HG03558 (cell line): Measurements from ENCODE around the gene BCAS3.
"Not testable (repeated sequence)": the region's sequence is repeated elsewhere in the genome, so short reads cannot be mapped to it uniquely, and the experiment has no call there.

Source experiments
- ATAC-seq: cut with Tn5 transposase; IDR thresholded peaks from one replicate; pipeline ENCODE4 v1.9.1; 2021; ENCODE audit warnings: moderate number of reproducible peaks; ENCODE audit not compliant: unreplicated experiment; ENCODE audit errors: extremely low read depth

BCAS3 gene

GRCh38 chr17:60671482-60671881 lies 6.2 kb upstream of the BCAS3 start:
- ATAC-seq: no peak

- not testable (repeated sequence) for ATAC-seq
Measured at GRCh38 chr17:60674637-60675036, 3.0 kb upstream of the BCAS3 start.

- ATAC-seq: no peak
Measured at GRCh38 chr17:60675997-60676396, 1.7 kb upstream of the BCAS3 start.

GRCh38 chr17:60676758-60677307 lies 818 bp upstream of the BCAS3 start:
- ATAC-seq: no peak

- ATAC-seq: no peak
Measured at GRCh38 chr17:60678118-60678444, 430 bp downstream of the BCAS3 start.

- no peak for ATAC-seq
Measured at GRCh38 chr17:60679287-60679686, 1.6 kb downstream of the BCAS3 start.

- no peak for ATAC-seq
Measured at GRCh38 chr17:60680754-60681153, 3.1 kb downstream of the BCAS3 start.

GRCh38 chr17:60685437-60685836 lies 7.8 kb downstream of the BCAS3 start:
- no peak for ATAC-seq

GRCh38 chr17:60695960-60696359 lies 18.3 kb downstream of the BCAS3 start:
- no peak for ATAC-seq

GRCh38 chr17:60699090-60699489 lies 21.4 kb downstream of the BCAS3 start:
- no peak for ATAC-seq

- no peak for ATAC-seq
Measured at GRCh38 chr17:60704170-60704569, 26.5 kb downstream of the BCAS3 start.

GRCh38 chr17:60712675-60713074 lies 35.0 kb downstream of the BCAS3 start:
- no peak for ATAC-seq

GRCh38 chr17:60713608-60714007 lies 36.0 kb downstream of the BCAS3 start:
- no peak for ATAC-seq

GRCh38 chr17:60716766-60717165 lies 39.1 kb downstream of the BCAS3 start:
- ATAC-seq: no peak

GRCh38 chr17:60717814-60718213 lies 40.2 kb downstream of the BCAS3 start:
- no peak for ATAC-seq

- no peak for ATAC-seq
Measured at GRCh38 chr17:60720763-60721531, 43.3 kb downstream of the BCAS3 start.

- ATAC-seq: no peak
Measured at GRCh38 chr17:60724647-60725046, 47.0 kb downstream of the BCAS3 start.

GRCh38 chr17:60729854-60730253 lies 52.2 kb downstream of the BCAS3 start:
- no peak for ATAC-seq

GRCh38 chr17:60730273-60730672 lies 52.6 kb downstream of the BCAS3 start:
- ATAC-seq: no peak

- no peak for ATAC-seq
Measured at GRCh38 chr17:60738287-60738686, 60.6 kb downstream of the BCAS3 start.

GRCh38 chr17:60740584-60740983 lies 62.9 kb downstream of the BCAS3 start:
- ATAC-seq: no peak

- ATAC-seq: no peak
Measured at GRCh38 chr17:60741031-60741430, 63.4 kb downstream of the BCAS3 start.
